ENCODE results near the gene ITPR1.

The ITPR1 gene

DNA sequence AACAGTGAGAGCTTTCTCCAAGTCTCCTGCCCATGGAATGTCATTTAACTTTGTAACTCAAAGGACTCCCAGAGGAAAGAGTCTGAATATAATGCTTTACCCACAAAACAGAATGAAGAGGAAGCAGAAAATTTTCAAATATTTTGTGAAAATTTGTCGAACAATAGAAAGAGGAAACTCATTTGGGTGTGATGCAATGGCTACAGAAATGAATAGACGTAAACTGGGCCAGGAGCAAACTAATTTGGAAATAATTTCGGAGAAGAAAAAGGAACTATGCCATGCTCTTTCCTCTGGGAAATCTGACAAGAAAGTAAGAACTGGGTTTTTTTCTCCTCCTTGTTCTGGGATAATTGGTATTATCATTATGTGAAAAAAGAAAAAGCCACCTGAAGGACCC, 14.9 kb upstream of the ITPR1 start:
- no peak for DNase-seq
- Histone ChIP-seq H3K4me3 (ENCODE audit: insufficient read depth, low read depth, low read length, poor library complexity, severe bottlenecking) (no peak overlapping the region), H3K4me1 (ENCODE audit: control insufficient read depth, insufficient read depth, low read length, poor library complexity, severe bottlenecking) (no peaks in the 10 kb centered on the region)

DNA sequence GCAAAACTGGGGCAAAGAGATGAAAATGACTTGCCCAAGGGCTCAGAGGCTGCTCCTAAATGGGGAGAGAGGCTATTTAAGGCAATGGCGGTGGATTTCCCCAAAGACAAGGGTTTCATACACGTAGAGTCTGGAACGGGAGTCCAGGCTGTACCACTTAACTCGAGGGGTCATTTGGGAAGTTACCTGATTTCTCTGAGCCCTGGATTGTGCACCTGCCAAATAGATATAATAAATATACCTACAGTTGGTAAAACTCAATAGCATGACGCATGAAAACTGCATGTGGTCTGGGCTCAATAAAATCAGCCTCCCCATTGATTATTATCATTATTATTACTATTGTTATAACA, 1.3 kb upstream of the ITPR1 start:
- Histone ChIP-seq H3K36me3 (ENCODE audit: control insufficient read depth, insufficient read depth, low read length) (no peaks in the 10 kb centered on the region), H3K27ac (ENCODE audit: insufficient read depth, low read length, poor library complexity, severe bottlenecking) (no peak overlapping the region), H3K4me3 (ENCODE audit: insufficient read depth, low read depth, low read length, poor library complexity, severe bottlenecking) (peak overlapping the region; percentile 92), H3K9me3 (ENCODE audit: control insufficient read depth, low read length) (no peaks in the 10 kb centered on the region), H3K27me3 (replicated peaks; ENCODE audit: control insufficient read depth, insufficient read depth, low read length, poor library complexity, severe bottlenecking) (no peaks in the 10 kb centered on the region), H3K4me1 (ENCODE audit: control insufficient read depth, insufficient read depth, low read length, poor library complexity, severe bottlenecking) (peaks cover 16% of the 10 kb centered on the region)
- no peak for DNase-seq

More for the DNA sequence above, 14.9 kb upstream of the ITPR1 start:
- Histone ChIP-seq H3K27ac (ENCODE audit: insufficient read depth, low read length, poor library complexity, severe bottlenecking) (no peak overlapping the region), H3K27me3 (replicated peaks; ENCODE audit: control insufficient read depth, insufficient read depth, low read length, poor library complexity, severe bottlenecking) (no peaks in the 10 kb centered on the region), H3K36me3 (ENCODE audit: control insufficient read depth, insufficient read depth, low read length) (no peaks in the 10 kb centered on the region), H3K9me3 (ENCODE audit: control insufficient read depth, low read length) (no peaks in the 10 kb centered on the region)

DNA sequence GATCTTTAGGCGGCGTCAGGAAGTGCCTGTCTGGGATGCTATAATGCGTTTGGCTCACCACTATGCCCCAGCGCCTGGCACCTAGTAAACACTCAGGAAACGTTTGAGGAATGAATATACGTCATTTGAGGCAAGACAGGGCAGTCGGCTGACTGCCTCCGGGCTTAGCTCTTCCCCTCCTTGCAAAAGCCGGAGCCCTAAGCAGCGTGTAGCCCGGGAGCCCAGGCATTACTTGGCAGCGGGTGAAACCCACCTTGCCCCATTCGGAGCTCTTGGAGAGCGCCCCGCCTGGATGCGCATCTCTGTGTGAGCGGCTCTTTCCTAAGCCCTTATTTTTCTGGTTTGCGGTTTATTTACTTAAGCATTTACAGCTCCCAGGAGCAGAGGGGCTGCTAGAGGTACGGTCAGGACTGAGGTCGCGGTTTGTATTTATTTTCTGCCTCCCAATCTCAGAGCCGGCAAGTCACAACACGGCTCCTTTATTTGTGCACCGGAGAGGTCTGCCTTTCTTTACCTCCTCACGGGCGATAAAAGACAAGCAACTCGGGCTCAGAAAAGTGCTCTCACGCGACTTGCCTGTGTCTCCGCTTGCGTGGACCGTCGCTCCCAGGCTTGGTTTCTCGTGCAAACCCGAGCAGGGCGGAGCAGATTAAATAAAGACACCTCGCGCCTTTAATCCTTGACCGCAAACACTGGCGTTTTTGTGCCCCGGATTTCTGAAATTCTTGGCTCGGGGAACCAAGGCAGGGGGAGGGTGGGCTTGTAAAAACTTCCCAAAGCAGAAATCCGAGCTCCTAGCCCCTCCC, 737 bp upstream of the ITPR1 start:
- no peaks in the 10 kb centered on the region for H3K9me3 ChIP-seq (ENCODE audit: control insufficient read depth, low read length)
- no peaks in the 10 kb centered on the region for H3K27me3 ChIP-seq (replicated peaks; ENCODE audit: control insufficient read depth, insufficient read depth, low read length, poor library complexity, severe bottlenecking)
- H3K4me1 ChIP-seq (ENCODE audit: control insufficient read depth, insufficient read depth, low read length, poor library complexity, severe bottlenecking) = peaks cover 16% of the 10 kb centered on the region
- peak; percentile 28 to 53 (median 41) for DNase-seq
- no peaks in the 10 kb centered on the region for H3K36me3 ChIP-seq (ENCODE audit: control insufficient read depth, insufficient read depth, low read length)
- peak overlapping the region; percentile 30 for H3K27ac ChIP-seq (ENCODE audit: insufficient read depth, low read length, poor library complexity, severe bottlenecking)
- H3K4me3 ChIP-seq (ENCODE audit: insufficient read depth, low read depth, low read length, poor library complexity, severe bottlenecking) = peak overlapping the region; percentile 92

DNA sequence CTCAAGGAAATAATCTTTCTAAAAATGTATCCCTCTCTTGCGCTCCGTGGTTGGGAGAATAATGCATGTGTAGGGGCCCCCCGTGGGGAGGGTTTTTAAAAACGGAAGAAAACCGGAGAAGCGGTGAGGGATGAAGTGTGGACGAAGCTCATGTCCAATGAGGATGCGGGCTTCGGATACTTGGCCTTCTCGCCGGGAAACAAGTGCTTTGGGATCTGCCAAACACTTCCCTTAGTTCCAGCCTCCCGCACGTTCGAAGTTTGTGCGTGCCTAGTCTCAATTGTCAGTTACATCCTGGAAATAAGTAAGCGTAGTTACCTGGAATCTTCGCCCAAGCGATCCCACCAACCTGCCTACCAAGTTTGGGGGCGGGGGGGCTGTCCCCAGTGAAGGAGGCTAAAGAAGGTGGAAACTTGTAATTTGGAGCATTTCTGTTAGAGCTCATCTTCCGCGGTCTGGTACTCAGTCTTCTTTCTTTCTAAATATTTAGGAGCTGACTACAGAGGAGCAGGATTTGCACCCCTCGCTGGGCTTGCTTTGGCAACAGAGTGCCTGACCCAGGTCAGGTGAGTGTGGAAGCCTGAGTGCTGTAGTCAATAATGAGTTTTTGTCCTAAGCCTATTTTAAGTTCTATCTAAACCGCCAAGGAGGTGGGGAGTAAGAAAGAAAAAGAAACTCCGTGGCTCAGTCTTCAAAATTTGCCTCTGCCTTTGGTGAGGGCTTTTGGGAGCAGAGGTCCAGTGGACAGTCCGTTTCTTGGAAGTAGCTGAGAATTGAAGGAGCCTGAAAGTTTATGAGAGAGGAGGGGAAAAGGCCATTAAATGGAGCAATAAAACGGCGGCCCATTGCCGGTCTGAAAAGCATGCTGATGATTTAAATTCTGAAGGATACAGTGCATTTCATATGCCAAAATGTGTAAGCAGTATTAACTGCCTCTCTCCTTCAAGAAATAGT, 1.1 kb downstream of the ITPR1 start:
- no peaks in the 10 kb centered on the region for H3K27me3 ChIP-seq (replicated peaks; ENCODE audit: control insufficient read depth, insufficient read depth, low read length, poor library complexity, severe bottlenecking)
- H3K27ac ChIP-seq (ENCODE audit: insufficient read depth, low read length, poor library complexity, severe bottlenecking) = peak overlapping the region; percentile 87
- no peaks in the 10 kb centered on the region for H3K9me3 ChIP-seq (ENCODE audit: control insufficient read depth, low read length)
- peak overlapping the region; percentile 92 for H3K4me3 ChIP-seq (ENCODE audit: insufficient read depth, low read depth, low read length, poor library complexity, severe bottlenecking)
- H3K4me1 ChIP-seq (ENCODE audit: control insufficient read depth, insufficient read depth, low read length, poor library complexity, severe bottlenecking) = peaks cover 16% of the 10 kb centered on the region
- peaks cover 7% of the 10 kb centered on the region for H3K36me3 ChIP-seq (ENCODE audit: control insufficient read depth, insufficient read depth, low read length)
- DNase-seq = no peak

DNA sequence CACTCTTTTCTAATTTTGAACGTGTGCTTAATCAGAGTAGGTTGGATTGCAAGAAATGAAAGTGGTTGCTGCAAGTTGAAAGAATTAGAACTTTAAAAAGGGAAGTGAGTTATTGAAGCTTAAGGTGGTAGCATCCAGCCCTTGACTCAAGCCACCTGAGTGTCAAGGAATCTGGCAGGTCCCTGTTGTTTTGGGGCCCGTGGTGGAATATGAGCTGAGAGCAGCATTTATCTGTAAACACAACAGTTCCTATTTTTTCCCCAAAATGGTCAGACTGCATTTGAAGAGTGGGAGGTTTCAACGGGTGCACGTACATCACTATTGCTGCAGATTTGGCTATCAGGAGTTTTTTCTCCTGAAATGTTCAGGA, 1.7 kb downstream of the ITPR1 start:
- Histone ChIP-seq H3K9me3 (ENCODE audit: control insufficient read depth, low read length) (no peaks in the 10 kb centered on the region), H3K27ac (ENCODE audit: insufficient read depth, low read length, poor library complexity, severe bottlenecking) (no peak overlapping the region), H3K4me3 (ENCODE audit: insufficient read depth, low read depth, low read length, poor library complexity, severe bottlenecking) (peak overlapping the region; percentile 92), H3K36me3 (ENCODE audit: control insufficient read depth, insufficient read depth, low read length) (peaks cover 8% of the 10 kb centered on the region), H3K27me3 (replicated peaks; ENCODE audit: control insufficient read depth, insufficient read depth, low read length, poor library complexity, severe bottlenecking) (no peaks in the 10 kb centered on the region), H3K4me1 (ENCODE audit: control insufficient read depth, insufficient read depth, low read length, poor library complexity, severe bottlenecking) (peaks cover 16% of the 10 kb centered on the region)
- DNase-seq = no peak

DNA sequence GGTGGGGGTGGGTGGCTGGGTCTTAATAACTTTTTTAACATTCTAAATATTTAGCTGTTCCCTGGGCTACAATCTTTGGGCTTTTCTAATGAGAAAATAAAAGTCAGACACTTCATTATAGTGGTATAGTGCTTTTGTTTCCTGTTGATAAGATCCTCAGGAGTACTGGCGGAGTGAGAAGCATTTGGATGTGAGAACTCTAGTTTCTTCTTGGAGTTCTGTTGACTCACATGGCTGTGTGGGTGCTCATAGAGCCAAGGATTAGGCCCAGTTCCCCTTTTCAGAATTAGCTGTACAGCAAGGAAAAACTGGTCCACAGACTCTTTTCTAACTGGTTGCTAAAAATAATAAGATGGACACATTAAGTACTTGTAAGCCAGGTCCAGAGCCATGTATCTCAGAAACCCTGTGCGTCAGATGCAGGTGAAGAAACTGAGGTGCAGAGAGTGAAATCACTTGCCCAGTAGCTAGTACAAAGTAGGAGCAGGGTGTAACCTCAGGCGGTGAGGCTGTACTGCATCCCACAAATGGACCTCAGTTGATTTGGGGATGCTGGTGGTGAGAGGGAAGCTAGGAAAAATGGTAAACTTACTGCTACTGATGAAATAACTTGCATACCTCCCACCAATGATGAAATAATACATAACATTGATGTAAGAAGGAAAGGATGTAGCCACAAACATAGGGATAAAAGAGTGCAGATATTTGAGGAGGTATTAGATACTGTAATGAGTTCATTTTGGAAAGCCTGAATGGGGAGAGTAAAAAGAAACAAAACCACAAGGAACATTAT, 2.3 kb downstream of the ITPR1 start:
- Histone ChIP-seq H3K4me3 (ENCODE audit: insufficient read depth, low read depth, low read length, poor library complexity, severe bottlenecking) (no peak overlapping the region), H3K27me3 (replicated peaks; ENCODE audit: control insufficient read depth, insufficient read depth, low read length, poor library complexity, severe bottlenecking) (no peaks in the 10 kb centered on the region), H3K27ac (ENCODE audit: insufficient read depth, low read length, poor library complexity, severe bottlenecking) (no peak overlapping the region), H3K9me3 (ENCODE audit: control insufficient read depth, low read length) (no peaks in the 10 kb centered on the region), H3K36me3 (ENCODE audit: control insufficient read depth, insufficient read depth, low read length) (peaks cover 12% of the 10 kb centered on the region), H3K4me1 (ENCODE audit: control insufficient read depth, insufficient read depth, low read length, poor library complexity, severe bottlenecking) (peaks cover 16% of the 10 kb centered on the region)
- DNase-seq = no peak

DNA sequence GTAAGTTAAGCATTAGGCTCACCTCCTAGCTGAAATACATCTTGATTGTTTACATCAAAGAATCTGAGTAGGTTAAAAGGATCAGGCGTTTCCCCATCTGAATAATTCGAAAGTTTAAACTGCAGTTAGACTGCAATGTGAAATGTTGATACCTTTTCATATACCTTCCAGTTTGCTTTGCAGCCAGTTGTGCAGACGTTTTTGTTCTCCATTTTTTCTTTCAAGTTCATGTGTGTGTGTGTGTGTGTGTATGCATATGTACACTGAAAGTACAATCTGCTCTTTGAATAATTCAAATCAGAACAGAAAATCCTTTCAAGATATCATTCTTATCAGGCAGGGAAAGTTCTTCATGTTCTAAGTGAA, 2.9 kb downstream of the ITPR1 start:
- Histone ChIP-seq H3K27ac (ENCODE audit: insufficient read depth, low read length, poor library complexity, severe bottlenecking) (no peak overlapping the region), H3K36me3 (ENCODE audit: control insufficient read depth, insufficient read depth, low read length) (peaks cover 14% of the 10 kb centered on the region), H3K9me3 (ENCODE audit: control insufficient read depth, low read length) (no peaks in the 10 kb centered on the region), H3K4me3 (ENCODE audit: insufficient read depth, low read depth, low read length, poor library complexity, severe bottlenecking) (no peak overlapping the region), H3K4me1 (ENCODE audit: control insufficient read depth, insufficient read depth, low read length, poor library complexity, severe bottlenecking) (peaks cover 16% of the 10 kb centered on the region), H3K27me3 (replicated peaks; ENCODE audit: control insufficient read depth, insufficient read depth, low read length, poor library complexity, severe bottlenecking) (no peaks in the 10 kb centered on the region)
- DNase-seq = no peak

DNA sequence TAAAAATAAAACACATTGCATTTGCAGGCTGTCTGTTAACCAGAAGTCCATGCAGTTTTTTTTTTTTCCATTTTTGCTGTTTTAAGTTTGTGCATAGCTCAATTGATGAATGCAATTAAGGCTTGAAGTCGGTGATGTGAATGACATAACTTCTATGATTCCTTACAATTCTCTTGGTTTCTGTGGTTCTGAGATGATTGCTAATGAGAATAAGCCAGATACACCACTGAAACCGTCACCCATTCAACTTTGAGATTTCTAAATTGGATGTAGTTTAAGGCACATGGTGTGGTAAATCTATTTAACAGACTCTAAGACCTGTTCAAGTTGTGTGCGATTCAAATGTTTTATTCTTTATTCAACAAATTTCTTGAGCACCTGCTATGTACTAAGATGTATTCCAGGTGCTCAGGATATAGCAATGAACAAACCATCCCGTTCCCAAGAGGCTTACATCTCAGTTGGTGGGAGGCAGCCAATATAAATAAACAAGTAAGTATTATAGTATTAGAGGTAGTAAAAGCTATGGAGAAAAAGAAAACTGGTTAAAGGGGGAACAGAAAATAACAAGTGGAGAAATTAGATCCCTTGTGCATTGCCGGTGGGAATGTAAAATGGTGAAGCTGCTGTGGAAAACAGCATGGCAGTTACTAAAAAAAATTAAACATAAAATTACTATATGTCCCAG, 4.0 kb downstream of the ITPR1 start:
- DNase-seq = no peak
- Histone ChIP-seq H3K4me1 (ENCODE audit: control insufficient read depth, insufficient read depth, low read length, poor library complexity, severe bottlenecking) (peaks cover 13% of the 10 kb centered on the region), H3K4me3 (ENCODE audit: insufficient read depth, low read depth, low read length, poor library complexity, severe bottlenecking) (no peak overlapping the region), H3K27ac (ENCODE audit: insufficient read depth, low read length, poor library complexity, severe bottlenecking) (no peak overlapping the region), H3K27me3 (replicated peaks; ENCODE audit: control insufficient read depth, insufficient read depth, low read length, poor library complexity, severe bottlenecking) (no peaks in the 10 kb centered on the region), H3K9me3 (ENCODE audit: control insufficient read depth, low read length) (no peaks in the 10 kb centered on the region), H3K36me3 (ENCODE audit: control insufficient read depth, insufficient read depth, low read length) (peaks cover 17% of the 10 kb centered on the region)

DNA sequence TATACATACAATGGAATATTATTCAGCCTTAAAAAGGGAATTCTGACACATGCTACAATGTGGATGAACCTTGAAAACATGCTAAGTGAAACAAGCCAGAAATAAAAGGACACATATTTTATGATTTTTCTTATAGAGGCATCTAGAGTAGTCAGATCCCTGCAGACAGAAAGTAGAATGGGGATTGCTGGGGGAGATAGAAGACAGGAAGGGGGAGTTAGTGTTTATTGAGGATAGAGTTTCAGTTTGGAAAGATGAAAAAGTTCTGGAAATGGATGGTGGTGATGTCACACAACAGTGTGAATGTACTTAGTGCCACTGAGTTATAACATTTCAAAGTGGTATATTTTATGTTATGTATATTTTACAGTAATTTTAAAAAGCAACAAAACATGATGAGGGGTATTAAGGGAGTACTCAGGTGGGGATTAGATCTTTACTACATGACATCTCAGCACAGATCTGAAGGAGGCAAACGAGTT, 4.7 kb downstream of the ITPR1 start:
- DNase-seq = no peak
- no peak overlapping the region for H3K4me3 ChIP-seq (ENCODE audit: insufficient read depth, low read depth, low read length, poor library complexity, severe bottlenecking)
- H3K27me3 ChIP-seq (replicated peaks; ENCODE audit: control insufficient read depth, insufficient read depth, low read length, poor library complexity, severe bottlenecking) = no peaks in the 10 kb centered on the region
- H3K9me3 ChIP-seq (ENCODE audit: control insufficient read depth, low read length) = no peaks in the 10 kb centered on the region
- peaks cover 13% of the 10 kb centered on the region for H3K4me1 ChIP-seq (ENCODE audit: control insufficient read depth, insufficient read depth, low read length, poor library complexity, severe bottlenecking)
- H3K27ac ChIP-seq (ENCODE audit: insufficient read depth, low read length, poor library complexity, severe bottlenecking) = no peak overlapping the region
- H3K36me3 ChIP-seq (ENCODE audit: control insufficient read depth, insufficient read depth, low read length) = peaks cover 17% of the 10 kb centered on the region

Measured in effector memory CD4-positive, alpha-beta T cell (primary cell).